Daoy (cell line): Measurements from ENCODE around the gene PRKD2. TPM values are rescaled to one million over a fixed set of nuclear protein-coding genes. Genes with fewer than 3 reads are reported as not detected.

Experiments
- DNase-seq: peaks from one replicate; pipeline ENCODE4 v3.0.0-alpha.2; 2015; ENCODE audit warnings: low read depth
- total RNA-seq: library from RNA; depleted of rRNA; stranded (reverse); fragments of >200 nt; shearing (Covaris generic); gene quantifications from 2 replicates; pipeline ENCODE4 v1.2.3, GENCODE V29; 2014

Gene PRKD2
- total RNA-seq, 1 experiment from 2014 or later: 15.3 TPM

DNA sequence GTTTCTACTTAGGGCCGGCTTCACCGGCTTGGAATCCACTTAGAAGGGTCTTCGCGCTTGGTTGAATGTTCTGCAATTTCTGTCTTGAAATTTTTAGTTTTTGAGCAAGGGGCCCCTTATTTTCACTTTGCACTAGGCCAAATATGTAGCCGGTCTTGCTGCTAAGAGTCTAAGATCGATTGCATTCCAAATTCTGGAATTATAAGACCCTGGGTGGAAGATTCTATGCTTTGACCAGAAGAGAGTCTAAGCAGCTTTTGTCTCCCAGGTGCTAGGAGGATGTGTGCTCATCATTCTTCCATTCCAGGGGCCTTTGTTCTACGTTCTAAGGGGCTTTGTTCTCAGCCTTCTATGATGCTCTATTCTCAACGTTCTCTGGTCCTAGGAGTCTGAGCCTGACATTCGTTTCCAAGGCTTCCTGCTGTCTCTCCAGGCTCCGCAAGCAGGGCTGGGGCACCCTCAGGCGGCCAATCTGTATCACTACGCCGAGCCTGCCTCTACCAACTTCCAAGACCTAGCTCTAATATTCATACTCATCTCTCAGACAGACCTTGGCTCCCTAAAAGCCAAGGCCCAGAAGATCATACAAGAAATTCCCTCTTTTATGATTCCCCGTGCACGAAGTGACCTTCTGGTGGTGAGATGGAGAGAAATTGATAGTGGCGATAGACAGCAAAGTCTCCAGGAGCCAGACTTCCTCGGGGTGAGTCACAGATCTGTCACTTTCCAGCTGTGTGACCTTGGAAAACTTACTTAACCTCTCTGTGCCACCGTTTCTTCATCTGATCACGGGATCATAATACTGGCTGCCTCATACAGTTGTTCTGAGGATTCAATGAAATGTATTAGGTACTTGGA is 55.0 kb downstream of the PRKD2 start:
- DNase-seq: peak; percentile 91

DNA sequence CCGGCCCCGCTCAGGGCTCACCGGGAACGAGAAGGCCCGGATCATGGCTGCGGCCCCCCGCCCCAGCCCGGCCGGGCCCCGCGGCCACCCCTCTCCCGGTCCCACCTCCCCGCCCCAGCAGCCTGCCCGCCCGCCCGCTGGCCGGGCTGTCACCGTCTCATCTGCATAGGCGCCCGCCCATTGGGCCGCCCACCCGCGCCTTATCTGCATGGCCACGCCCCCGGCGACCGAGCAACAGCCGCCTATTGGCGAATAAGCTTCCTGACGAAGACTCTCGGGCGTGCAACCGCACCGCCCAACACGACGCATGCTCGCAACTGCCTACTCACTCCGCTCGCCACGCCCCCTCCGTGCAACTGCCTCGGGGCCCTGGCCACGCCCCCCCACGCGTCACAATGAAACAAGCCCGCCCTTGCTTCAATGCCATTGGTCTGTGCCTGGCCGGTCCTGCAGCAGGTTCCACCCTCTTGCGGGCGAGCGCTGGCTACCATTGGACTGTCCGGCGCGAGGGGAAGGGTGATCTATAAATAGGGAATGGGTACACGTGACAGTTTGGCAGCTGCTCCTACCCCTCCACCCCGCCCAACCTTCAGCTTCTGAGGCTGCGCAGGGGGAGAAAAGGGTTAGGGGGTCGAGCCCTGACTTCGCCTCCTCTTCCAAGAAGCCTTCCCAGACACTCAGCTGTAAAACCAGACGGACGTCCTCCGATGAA is 55.7 kb downstream of the PRKD2 start, which contains the start of gene DACT3:
Gene DACT3 (minus strand): TSS at position 163 of the 712 bp plus-strand sequence. CDS start 118 bp downstream, at position 45.
- peak; percentile 100 for DNase-seq

DNA sequence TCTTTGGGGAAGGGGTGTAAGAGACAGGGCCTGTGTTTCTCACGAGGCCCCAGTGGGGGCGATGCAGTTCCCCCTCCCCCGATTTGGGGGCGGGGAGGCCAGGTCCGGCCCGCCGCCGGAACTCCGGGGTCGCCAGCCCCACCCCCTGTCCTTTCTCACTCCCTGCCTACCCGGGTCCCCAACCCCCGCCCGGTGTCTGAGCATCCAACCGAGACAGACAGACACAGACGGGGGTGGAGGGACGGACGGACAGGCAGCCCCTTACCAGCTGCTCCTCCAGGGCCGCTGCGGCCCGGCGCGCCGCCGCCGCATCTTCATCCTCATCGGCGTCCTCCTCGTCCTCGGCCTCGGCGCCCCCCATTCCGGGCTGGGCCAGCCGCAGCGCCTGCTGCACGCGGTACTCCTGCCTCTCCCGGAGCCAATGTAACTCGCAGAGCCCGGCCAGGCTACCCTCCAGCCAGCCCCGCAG is 56.3 kb downstream of the PRKD2 start:
- DNase-seq: no peak

DNA sequence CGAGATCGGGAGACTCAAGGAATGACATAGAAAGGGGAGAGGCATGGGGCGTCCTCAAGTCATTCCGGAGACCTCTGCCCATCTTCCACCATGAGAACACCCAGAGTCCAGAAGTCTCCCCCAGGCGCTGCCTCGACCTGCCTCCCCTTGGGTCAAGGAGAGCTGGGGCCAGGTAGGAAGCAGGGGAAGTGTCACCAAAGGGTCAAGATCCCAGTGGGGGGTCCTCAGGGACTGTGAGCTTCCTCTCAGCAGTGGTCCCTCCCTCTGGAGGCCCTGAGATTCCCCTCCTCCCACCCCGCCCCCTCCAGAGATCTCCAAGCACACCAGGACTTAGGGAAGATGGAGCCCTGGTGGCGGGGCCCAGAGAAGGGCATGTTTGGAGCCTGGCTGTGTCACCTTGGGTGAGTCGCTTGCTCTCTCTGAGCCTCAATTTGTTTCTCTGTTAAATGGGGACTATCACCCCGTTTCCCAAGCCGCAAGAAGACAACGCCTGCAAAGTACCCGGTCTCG is 56.9 kb downstream of the PRKD2 start:
- DNase-seq: peak; percentile 24

DNA sequence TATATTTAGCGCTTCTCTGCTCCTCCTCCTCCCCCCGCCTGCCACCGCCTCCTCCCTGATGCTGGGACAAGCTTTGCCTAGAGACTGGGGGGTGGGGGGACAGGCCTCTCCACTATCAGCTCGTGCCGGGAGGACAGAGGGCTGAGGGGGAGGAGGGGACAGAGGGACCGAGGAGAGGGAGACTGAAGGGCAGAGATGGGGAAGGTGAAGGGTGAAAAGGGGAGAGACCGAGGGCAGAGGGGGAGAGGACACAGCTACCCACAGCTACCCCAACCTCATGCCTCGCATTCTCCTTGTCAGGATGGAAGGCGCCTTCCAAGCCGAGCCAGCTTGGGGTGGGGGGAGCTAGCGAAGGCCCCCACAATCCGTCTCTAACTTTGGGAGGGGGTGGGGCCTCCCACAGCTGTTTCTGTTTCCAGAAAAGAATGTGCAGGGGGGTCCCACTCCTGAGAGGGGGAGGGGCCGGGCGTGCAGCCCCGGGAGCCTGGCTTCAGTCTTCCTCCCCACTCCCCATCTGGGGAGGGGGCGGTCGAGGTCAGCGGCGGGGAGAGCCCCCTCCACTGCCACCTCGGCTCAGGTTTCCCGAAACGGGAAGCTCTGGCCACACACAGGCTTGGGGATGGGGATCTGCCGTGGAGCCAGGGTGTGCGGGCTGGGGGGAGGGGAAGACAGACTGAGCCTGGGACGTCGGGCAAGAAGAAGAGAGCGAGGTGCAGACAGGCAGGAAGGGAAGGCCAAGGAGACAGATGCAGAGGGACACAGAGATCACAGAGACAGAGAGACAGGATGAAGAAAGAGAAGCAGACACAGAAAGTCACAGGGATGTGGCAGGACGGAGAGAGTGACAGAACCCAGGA is 57.5 kb downstream of the PRKD2 start:
- peak; percentile 32 for DNase-seq

DNA sequence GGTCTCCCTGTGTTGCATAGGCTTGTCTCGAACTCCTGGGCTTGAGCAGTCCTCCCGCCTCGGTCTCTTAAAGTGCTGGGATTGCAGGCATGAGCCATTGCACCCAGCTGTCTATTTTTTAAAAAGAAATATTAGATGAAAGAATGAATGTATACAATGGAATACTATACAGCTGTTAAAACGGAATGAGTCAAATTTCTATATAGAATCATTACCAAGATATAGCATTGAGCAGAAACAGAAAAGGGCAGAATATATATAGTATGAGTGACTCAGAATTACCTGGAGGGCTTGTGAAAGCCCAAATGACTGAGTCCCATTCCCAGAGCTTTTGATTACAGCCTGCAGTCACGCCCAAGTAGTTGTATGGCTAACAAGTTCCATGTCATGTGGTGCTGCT is 60.4 kb downstream of the PRKD2 start:
- no peak for DNase-seq

DNA sequence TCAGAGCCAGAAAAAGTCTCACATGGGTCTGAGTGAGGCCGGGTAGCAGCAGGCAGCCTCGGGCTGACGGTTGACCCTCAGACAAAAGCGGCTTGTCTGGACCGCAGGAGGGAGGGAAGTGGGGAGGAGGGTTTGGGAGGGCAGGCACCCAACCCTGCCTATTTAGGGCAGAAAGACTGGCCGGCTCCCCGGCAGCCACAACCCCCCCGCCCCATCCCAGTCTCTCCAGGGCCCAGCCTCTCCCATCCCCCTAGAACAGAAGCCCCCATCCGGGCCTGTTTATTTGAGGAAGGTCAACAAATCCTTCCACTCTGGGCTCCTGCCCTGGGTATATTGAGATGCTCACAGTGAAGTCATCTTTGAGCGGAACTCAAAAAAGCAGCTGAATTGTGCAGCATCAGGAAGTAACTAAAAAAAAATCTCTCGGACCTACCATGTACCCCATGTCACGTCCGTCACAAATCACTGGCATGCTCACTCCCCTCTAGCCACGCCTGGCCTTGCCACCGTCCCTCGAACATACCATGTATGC is 62.2 kb downstream of the PRKD2 start:
- no peak for DNase-seq

DNA sequence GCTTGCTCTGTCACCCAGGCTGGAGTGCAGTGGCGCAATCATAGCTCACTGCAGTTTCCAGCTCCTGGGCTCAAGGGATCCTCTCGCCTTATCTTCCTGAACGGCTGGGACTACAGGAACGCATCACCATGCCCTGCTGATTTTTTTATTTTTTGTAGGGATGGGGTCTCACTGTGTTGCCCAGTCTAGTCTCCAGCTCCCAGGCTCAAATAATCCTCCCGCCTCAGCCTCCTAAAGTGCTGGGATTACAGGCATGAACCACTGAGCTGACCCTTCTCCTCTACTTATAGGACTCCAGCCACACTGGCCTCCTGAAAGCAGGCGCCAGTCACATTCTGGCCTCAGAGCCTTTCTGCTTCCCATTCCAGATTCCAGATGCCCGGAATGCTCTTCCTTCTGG is 66.5 kb downstream of the PRKD2 start:
- no peak for DNase-seq

DNA sequence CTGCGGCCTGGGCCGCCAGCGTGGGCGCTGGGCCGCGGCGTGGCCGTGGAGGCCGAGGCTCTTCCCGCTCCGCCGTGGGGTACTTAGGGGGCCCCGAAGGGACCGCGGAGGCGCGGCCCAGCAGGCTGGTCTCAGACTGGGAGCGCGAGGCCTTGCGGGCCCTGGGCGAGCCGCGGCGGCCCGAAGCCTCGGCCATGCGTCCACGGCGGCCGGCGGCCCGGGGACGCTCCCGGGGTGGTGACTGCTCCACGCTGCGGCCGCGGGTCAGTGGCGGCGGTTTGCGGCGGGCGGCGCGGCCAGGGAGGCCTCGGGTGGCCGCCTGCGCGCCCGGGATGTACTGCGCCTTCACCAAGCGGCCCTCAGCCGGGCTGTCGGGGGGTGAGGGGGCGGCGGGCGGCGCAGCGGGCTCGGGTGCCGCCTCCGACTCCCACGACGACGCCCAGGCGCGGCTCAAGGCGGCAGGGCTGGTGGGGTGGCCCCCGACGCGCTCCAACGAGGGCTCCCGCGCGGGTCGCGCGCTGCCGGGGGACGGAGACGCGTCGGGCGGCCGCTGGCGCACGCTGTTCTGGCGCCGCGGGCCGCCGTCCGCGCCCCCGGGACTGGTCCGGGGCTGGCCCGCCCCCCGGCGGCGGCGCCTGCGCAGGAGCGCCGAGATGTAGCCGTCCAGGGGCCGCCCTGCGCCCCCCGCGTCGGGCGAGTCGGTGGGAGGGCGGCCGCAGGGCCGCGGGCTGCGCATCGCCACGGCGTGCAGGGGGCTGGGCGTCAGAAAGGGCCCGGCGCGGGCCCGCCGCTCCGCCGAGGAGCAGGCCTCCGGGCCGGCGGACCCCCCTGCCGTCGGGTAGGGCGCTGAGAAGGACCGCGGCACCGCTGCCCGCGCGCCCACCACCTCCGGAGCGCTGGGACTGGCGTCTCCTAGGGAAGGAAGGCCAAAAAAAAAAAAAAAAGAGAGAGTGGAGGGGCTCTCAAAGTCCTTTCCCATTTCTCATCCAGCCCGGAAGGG is 67.7 kb downstream of the PRKD2 start:
- no peak for DNase-seq

DNA sequence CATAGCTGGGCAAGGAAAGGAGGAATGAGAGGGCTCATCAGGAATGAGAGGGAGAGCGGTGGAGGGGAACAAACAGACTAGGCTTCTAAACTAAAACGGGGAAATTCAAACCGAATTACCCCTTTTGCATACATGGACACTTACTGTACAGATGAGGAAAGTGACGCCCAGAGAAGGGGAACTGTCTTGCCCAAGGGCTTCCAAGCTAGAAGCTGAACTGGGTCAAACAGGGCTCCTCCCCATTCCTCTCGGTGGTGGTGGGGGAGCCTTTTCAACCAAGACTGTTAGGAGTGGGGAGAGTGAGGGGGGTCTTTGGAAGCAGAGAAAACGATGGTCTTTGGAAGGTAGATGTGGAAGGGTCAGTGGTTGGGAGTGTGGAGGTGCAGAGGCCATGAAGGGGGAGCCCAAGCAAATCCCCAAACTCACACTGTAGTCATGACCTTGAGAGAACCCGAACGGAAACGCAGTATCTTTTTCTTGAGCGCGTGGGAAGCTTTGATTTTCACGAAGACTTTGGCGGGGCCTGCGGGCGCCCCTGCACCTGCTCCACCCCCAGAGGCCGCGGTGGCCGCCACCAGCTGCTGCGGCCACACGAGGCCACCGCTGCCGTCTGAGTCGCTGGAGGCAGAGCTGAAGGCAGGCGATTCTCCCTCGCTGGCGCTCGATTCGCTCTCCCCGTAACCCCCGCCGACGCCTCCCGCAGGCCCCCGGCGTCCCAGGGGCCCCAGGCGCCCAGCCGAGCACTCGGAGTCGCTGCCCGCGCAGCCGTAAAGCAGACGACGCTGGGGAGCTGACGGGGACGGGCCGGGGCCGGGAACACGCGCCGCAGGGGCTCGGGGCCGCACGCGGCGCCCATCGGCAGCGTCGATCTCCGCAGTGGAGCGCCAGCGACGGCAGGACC is 68.6 kb downstream of the PRKD2 start:
- no peak for DNase-seq

DNA sequence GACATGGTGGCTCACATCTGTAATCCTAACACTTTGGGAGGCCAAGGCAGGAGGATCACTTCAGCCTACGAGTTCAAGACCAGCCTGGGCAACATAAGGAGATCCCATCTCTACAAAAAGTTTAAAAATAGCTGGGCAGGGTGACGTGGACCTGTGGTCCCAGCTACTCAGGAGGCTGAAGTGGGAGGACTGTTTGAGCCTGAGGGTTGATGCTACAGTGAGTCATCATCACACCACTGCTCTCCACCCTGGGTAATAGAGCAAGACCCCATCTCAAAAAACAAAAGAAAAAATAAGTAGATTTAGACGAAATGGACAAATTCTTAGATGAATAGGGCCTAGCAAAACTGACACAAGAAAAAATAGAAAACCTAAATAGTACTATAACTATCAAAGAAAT is 70.5 kb downstream of the PRKD2 start:
- DNase-seq: no peak

DNA sequence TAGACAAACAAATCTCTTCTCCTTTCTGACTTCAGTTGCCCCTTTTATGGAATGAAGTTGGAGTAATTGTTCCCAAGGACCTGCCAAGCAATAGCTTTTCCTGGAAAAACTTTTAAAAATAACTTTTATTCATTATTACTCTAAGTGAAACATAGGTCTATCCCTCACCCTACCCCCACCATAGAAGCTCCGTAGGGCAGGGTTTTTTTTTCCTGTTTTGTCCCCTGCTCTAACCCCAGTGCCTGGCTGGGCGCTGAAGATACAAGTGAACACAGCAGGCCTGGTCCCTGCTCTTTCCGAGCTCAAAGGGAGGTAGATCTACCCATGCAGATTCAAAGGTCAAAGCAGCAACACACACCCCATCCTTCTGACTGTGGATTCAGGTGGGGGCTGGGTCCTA is 72.2 kb downstream of the PRKD2 start:
- no peak for DNase-seq

DNA sequence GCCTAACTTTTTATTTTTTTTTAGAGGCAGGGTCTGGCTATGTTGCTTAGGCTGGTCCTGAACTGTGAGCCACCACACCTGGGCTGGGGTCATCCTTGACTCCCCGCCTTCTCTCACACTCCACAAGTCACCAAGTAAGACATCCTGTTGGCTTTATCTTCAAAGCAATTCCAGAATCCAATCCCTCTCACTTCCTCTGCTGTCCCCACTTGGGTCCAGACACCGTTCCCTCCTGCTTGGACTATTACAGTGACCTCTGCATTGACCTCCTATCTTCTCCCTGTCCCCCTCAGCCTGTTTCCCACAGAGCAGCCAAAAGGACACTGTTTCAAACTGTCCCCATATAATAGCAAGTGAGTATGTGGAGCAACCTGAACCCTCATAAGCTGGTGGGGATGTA is 76.3 kb downstream of the PRKD2 start:
- DNase-seq: no peak

DNA sequence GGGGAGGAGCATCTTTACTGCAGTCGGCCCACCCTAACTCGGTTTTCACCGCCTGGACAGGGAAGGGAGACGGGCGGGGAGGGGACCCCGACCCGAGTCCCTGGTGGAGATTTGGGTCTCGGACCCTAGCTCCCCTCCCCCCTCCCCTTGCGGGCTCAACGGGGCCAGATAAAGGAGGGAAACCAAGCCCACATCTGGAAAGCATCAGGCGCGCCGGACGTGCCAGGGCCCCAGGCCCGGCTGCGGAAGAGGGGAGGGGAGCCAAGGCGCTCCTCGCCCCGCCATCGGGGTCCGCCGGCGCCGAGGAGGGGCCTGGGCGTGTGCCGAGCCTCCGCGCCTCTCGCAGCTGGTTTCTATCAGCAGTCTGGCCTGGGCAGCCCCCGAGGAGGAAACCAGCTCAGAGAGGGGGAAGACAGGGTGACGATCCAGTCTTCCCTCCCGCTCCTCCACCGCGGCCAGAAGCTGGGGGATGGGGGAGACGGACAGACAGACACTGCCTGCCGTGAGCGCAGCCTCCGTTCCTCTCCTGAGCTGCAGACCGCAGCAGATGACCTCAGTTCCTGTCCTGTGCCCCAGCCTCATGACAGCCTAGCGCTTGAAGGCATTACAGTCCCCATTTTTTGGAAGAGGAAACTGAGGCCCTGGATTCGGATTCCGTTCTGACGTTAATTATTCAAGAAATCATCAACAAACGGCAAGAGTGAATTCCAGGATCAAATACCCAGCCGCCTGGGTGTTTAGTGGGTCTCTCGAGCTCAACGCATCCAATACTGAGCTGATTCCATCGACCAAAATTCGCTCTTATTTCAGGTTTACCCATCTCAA is 77.3 kb downstream of the PRKD2 start:
- DNase-seq: peak; percentile 70

DNA sequence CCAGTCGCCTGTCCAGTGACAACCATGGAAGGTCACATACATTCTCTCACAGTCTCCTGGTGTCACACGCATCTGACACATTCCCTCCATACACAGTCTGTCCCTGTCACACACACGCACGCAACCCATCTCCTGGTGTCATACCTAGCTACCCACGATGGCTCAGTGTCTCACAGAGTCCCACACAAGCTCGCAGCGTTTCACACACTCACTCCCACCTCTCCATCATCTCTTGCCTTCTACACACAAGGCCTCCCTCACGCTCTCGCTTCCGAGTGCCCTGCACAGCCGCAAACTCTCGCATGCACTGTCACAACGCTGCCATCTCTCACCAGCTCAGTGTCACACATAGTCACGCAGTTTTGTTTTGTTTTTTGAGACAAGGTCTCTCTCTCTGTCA is 79.7 kb downstream of the PRKD2 start:
- DNase-seq: no peak

DNA sequence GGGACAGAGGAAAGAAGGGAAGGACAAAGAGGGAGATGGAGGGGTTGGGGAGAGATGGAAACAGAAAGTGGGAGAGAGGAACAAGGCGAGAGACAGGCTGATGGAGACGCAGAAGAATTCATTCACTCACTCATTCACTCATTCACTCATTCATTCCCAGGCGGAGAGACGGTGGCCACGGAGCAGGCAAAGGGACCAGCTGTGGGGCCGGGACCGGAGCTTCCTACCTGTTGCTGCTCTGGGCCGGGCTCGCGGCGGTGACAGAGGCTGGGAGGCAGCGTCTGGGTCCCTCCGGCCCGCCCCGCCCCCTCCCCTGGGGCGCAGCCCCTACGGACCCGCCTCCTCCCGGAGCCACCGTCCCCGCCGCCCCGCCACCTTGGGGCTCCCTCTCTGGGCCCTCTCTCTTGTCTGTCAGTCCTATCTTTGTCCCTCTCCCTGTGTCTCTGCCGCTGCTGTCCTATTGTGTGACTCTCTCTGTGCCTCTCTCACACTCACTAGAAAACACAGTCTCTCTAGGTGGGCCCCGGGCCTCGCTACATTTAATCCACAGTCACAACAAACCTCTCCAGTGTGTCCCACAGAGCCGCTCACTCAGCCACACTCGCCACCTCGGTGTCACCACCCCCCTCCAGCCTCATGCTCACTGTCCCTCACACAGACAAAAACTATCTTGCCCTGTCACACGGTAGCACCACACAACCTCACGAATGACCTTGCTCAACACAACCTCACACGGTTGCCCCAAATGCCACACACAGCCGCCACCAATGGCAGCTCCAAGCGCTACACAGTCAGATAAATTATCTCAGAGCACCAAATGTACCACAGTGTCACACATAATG is 80.8 kb downstream of the PRKD2 start, which contains the start of gene GNG8:
Gene GNG8 (minus strand): TSS at position 283 of the 842 bp plus-strand sequence. CDS start 1,520 bp downstream, outside the sequence.
- no peak for DNase-seq

DNA sequence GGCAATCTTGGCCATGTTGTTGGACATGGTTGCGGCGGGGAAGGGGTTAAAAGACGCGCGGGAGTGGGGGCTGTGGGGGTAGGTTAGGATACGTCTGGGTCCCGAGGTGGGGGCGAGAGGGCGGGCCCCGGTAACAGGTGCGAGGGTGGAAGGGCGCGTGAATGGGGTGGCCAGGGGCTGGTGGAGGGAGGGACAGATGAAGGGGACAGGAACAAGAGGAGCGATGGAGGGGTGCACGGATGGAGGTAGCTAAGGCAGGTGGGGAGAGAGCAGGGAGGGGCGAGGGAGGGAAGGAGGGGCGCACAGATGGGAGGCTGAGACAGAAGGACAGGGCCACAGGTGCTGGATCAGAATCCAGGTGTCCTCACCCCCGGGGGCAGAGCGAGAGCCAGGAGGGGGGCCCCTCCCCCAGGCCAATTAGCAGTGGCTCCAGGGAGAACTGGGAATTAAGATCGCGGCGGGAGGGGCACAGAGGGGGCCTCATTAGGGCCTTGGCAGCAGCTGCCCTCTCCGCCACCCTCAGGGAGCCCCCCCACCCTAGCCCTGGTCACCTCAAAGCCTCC is 82.2 kb downstream of the PRKD2 start:
- DNase-seq: no peak
